ENCODE data around the gene XRCC3. TPM values are rescaled to one million over a fixed set of nuclear protein-coding genes. Genes with fewer than 3 reads are reported as not detected.

XRCC3 gene
- total RNA-seq, 1 donor: 4.6 TPM

- no peaks in the 10 kb centered on the region for H3K4me1 ChIP-seq (ENCODE audit: insufficient read depth, low read length)
- no peaks in the 10 kb centered on the region for H3K27me3 ChIP-seq (ENCODE audit: insufficient read depth, low read length)
- no peaks in the 10 kb centered on the region for H3K9me3 ChIP-seq (ENCODE audit: low read depth, low read length)
- H3K4me3 ChIP-seq (ENCODE audit: low read length): no peak overlapping the region
These were observed 7.7 kb downstream of the XRCC3 start for GRCh38 chr14:103707329-103708263.

- no peaks in the 10 kb centered on the region for H3K4me1 ChIP-seq (ENCODE audit: insufficient read depth, low read length)
- H3K27me3 ChIP-seq (ENCODE audit: insufficient read depth, low read length): no peaks in the 10 kb centered on the region
- no peaks in the 10 kb centered on the region for H3K9me3 ChIP-seq (ENCODE audit: low read depth, low read length)
- H3K4me3 ChIP-seq (ENCODE audit: low read length): no peak overlapping the region
These were observed 8.5 kb downstream of the XRCC3 start for GRCh38 chr14:103706551-103707328.

GRCh38 chr14:103705504-103706284 lies 9.6 kb downstream of the XRCC3 start:
- no peaks in the 10 kb centered on the region for H3K27me3 ChIP-seq (ENCODE audit: insufficient read depth, low read length)
- no peaks in the 10 kb centered on the region for H3K4me1 ChIP-seq (ENCODE audit: insufficient read depth, low read length)
- no peaks in the 10 kb centered on the region for H3K9me3 ChIP-seq (ENCODE audit: low read depth, low read length)
- no peak overlapping the region for H3K4me3 ChIP-seq (ENCODE audit: low read length)

GRCh38 chr14:103705118-103705503 lies 10.1 kb downstream of the XRCC3 start:
- Histone ChIP-seq H3K4me1 (ENCODE audit: insufficient read depth, low read length) (no peaks in the 10 kb centered on the region), H3K27me3 (ENCODE audit: insufficient read depth, low read length) (no peaks in the 10 kb centered on the region), H3K9me3 (ENCODE audit: low read depth, low read length) (no peaks in the 10 kb centered on the region), H3K4me3 (ENCODE audit: low read length) (no peak overlapping the region)

- no peaks in the 10 kb centered on the region for H3K9me3 ChIP-seq (ENCODE audit: low read depth, low read length)
- H3K4me1 ChIP-seq (ENCODE audit: insufficient read depth, low read length): no peaks in the 10 kb centered on the region
- H3K4me3 ChIP-seq (ENCODE audit: low read length): no peak overlapping the region
- no peaks in the 10 kb centered on the region for H3K27me3 ChIP-seq (ENCODE audit: insufficient read depth, low read length)
These were observed 10.5 kb downstream of the XRCC3 start for GRCh38 chr14:103704708-103705107.

- Histone ChIP-seq H3K4me3 (ENCODE audit: low read length) (no peak overlapping the region), H3K4me1 (ENCODE audit: insufficient read depth, low read length) (no peaks in the 10 kb centered on the region), H3K27me3 (ENCODE audit: insufficient read depth, low read length) (no peaks in the 10 kb centered on the region), H3K9me3 (ENCODE audit: low read depth, low read length) (no peaks in the 10 kb centered on the region)
These were observed 11.5 kb downstream of the XRCC3 start for GRCh38 chr14:103703433-103704385.

- Histone ChIP-seq H3K9me3 (ENCODE audit: low read depth, low read length) (no peaks in the 10 kb centered on the region), H3K4me3 (ENCODE audit: low read length) (no peak overlapping the region), H3K4me1 (ENCODE audit: insufficient read depth, low read length) (no peaks in the 10 kb centered on the region), H3K27me3 (ENCODE audit: insufficient read depth, low read length) (no peaks in the 10 kb centered on the region)
These were observed 12.5 kb downstream of the XRCC3 start for GRCh38 chr14:103702497-103703432.

GRCh38 chr14:103702095-103702494 lies 13.2 kb downstream of the XRCC3 start:
- H3K4me3 ChIP-seq (ENCODE audit: low read length): no peak overlapping the region
- no peaks in the 10 kb centered on the region for H3K27me3 ChIP-seq (ENCODE audit: insufficient read depth, low read length)
- no peaks in the 10 kb centered on the region for H3K9me3 ChIP-seq (ENCODE audit: low read depth, low read length)
- H3K4me1 ChIP-seq (ENCODE audit: insufficient read depth, low read length): no peaks in the 10 kb centered on the region

- H3K27me3 ChIP-seq (ENCODE audit: insufficient read depth, low read length): no peaks in the 10 kb centered on the region
- no peak overlapping the region for H3K4me3 ChIP-seq (ENCODE audit: low read length)
- no peaks in the 10 kb centered on the region for H3K9me3 ChIP-seq (ENCODE audit: low read depth, low read length)
- H3K4me1 ChIP-seq (ENCODE audit: insufficient read depth, low read length): no peaks in the 10 kb centered on the region
These were observed 14.3 kb downstream of the XRCC3 start for GRCh38 chr14:103700753-103701490.

- no peaks in the 10 kb centered on the region for H3K4me1 ChIP-seq (ENCODE audit: insufficient read depth, low read length)
- H3K4me3 ChIP-seq (ENCODE audit: low read length): no peak overlapping the region
- H3K9me3 ChIP-seq (ENCODE audit: low read depth, low read length): no peaks in the 10 kb centered on the region
- no peaks in the 10 kb centered on the region for H3K27me3 ChIP-seq (ENCODE audit: insufficient read depth, low read length)
These were observed 15.1 kb downstream of the XRCC3 start for GRCh38 chr14:103699901-103700752.

- Histone ChIP-seq H3K4me1 (ENCODE audit: insufficient read depth, low read length) (no peaks in the 10 kb centered on the region), H3K4me3 (ENCODE audit: low read length) (no peak overlapping the region), H3K27me3 (ENCODE audit: insufficient read depth, low read length) (no peaks in the 10 kb centered on the region), H3K9me3 (ENCODE audit: low read depth, low read length) (no peaks in the 10 kb centered on the region)
These were observed 16.0 kb downstream of the XRCC3 start for GRCh38 chr14:103699261-103699661.
